Ecto neural progenitor cell (in vitro differentiated cells): ENCODE data around the gene GEMIN5.
"Not testable (repeated sequence)": the region's sequence is repeated elsewhere in the genome, so short reads cannot be mapped to it uniquely, and the experiment has no call there.

Source experiments
- DNase-seq: peaks from one replicate; pipeline ENCODE4 v3.0.0-alpha.2; 2018; ENCODE audit warnings: low spot score

Gene GEMIN5, protein sequence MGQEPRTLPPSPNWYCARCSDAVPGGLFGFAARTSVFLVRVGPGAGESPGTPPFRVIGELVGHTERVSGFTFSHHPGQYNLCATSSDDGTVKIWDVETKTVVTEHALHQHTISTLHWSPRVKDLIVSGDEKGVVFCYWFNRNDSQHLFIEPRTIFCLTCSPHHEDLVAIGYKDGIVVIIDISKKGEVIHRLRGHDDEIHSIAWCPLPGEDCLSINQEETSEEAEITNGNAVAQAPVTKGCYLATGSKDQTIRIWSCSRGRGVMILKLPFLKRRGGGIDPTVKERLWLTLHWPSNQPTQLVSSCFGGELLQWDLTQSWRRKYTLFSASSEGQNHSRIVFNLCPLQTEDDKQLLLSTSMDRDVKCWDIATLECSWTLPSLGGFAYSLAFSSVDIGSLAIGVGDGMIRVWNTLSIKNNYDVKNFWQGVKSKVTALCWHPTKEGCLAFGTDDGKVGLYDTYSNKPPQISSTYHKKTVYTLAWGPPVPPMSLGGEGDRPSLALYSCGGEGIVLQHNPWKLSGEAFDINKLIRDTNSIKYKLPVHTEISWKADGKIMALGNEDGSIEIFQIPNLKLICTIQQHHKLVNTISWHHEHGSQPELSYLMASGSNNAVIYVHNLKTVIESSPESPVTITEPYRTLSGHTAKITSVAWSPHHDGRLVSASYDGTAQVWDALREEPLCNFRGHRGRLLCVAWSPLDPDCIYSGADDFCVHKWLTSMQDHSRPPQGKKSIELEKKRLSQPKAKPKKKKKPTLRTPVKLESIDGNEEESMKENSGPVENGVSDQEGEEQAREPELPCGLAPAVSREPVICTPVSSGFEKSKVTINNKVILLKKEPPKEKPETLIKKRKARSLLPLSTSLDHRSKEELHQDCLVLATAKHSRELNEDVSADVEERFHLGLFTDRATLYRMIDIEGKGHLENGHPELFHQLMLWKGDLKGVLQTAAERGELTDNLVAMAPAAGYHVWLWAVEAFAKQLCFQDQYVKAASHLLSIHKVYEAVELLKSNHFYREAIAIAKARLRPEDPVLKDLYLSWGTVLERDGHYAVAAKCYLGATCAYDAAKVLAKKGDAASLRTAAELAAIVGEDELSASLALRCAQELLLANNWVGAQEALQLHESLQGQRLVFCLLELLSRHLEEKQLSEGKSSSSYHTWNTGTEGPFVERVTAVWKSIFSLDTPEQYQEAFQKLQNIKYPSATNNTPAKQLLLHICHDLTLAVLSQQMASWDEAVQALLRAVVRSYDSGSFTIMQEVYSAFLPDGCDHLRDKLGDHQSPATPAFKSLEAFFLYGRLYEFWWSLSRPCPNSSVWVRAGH (N-terminal part only)

DNA sequence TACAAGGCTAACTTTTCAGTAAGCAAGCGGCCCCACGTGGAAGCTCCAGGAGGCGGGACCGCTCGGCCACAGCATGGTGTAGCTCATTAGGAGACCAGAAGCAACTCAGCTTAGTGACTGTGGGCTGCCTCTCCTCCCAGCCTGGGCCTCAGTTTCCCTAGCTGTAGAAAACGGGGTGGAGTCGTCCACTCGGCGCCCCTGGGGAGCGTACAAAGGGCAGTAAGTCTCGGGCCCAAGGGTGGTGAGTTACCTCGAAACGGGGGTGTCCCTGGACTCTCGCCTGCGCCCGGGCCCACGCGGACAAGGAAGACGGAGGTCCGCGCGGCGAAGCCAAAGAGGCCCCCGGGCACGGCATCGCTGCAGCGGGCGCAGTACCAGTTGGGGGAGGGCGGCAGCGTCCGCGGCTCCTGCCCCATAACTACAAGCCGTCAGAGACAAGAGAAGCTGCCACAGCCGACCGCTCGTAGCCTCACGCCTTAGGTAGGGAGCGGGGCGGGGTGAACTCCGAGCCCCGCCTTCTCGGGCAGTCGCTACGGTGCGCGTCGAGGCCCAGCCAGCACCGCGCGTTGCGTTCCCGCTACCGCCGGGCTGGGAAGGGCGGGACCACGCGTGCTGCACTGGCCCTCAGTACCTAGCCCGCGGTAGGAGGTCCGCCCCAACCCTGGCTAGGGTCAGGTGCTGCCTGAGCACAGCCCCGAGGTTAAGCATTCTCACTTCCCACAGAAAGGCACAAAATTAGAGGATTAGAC, at the start of gene GEMIN5:
GEMIN5 (minus strand) TSS at position 494 of the 749 bp plus-strand sequence; CDS start at position 416, 78 bp downstream.
- peak; percentile 92 for DNase-seq

DNA sequence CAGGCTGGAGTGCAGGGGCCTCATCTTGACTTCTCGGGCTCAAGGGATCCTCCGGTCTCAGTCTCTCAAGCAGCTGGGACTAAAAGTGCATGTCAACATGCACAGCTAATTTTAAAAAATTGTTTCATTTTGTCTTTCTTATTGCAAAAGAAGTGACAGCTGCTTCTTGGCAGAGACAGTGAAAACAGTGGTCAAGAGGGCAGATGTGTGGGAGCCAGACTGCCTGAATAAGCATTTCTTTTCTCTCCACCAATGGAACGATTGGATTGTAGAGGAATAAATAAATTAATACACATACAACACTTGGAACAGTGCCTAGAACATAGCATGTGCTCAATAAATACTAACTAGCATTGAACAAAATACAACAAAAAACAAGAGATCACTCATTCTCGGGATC, 48.1 kb upstream of the GEMIN5 start:
- no peak for DNase-seq

DNA sequence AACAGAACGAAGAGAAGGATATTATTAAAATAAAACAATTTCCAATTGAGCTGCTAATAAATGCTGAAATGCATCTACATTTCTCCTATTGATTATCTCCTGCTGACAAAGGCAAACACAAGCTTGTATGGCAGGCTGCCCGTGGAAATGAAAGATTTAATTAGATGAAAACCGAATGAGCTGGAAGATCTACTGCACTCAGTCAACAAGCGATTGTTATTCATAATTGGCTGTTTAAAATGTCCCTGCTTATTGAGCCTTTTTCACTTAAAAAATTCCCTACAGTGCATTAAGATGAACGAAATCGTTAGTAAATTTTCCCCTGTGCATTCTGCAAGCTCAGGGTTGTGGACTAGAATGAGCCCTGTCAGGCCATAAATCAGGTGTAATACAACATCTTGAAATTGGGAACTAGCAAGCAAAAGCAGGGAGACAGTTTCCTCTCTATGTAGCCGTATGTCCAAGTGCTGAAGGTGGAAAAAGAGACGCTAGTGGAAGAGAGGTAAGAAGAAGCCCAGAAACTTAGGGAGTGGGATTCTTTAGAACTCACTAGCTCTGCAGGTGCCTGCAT, 47.0 kb upstream of the GEMIN5 start:
- DNase-seq, result no peak

DNA sequence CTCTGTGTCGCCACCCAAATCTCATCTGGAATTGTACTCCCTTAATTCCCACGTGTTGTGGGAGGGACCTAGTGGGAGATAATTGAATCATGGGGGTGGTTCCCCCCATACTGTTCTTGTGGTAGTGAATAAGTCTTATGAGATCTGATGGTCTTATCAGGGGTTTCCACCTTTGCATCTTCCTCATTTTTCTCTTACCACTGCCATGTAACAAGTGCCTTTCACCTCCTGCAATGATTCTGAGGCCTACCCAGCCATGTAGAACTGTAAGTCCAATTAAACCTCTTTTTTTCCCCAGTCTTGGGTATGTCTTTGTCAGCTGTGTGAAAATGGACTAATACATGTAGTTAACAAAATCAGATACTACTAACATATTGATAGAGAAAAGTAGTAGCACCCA, 40.3 kb upstream of the GEMIN5 start:
- DNase-seq, result not testable (repeated sequence)

DNA sequence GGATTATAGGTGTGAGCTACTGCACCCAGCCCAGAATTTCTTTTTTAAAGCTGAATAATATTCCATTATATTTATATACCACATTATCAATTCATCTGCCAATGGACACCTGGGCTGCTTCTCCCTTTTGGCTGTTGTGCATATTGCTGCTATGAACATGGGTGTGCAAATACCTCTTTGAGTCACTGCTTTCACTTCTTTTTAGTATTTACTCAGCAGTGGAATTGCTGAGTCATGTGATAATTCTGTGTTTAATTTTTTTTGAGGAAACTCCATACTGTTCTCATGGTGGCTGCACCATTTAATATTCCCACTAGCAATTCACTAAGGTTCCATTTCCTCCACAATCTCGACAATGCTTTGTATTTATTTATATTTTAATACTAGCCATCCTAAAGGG, 39.4 kb upstream of the GEMIN5 start:
- no peak for DNase-seq

DNA sequence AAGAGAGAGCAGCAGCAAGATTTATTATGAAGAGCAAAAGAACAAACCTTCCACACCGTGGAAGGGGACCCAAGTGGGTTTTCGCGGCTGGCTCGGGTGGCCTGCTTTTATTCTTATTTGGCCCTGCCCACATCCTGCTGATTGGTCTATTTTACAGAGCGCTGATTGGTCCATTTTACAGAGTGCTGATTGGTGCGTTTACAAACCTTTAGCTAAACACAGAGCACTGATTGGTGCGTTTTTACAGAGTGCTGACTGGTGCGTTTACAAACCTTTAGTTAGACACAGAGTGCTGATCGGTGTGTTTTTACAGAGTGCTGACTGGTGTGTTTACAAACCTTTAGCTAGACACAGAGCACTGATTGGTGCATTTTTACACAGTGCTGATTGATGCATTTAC, 38.1 kb upstream of the GEMIN5 start:
- DNase-seq, result not testable (repeated sequence)

DNA sequence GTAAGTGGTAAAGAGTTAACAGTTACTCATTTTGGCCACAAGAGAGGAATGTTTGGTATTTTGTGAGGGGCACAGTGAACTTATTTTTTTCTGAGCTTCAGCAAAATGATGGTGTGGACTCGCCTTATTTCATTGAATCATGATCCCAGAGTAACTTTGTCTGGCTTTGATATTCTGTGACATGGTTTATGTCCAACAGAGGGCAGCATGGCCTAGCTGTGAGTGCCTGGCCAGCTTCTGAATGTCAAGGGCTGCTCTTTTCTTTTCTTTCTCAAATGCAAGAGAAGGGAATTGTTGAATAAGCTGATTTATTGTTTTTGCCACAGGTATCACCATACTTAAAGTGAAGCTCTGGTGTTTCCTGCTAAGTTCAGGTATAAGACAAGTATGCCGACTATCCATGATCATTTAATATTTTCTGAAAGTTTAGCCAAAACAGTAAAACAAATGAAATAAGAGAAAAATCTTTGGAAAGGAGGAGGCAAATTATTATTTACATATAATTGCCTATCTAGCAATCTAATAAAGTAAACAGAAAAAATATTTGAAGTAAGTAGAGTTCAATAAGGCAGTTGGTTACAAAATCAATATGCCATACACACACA, 34.6 kb upstream of the GEMIN5 start:
- peak; percentile 47 for DNase-seq

DNA sequence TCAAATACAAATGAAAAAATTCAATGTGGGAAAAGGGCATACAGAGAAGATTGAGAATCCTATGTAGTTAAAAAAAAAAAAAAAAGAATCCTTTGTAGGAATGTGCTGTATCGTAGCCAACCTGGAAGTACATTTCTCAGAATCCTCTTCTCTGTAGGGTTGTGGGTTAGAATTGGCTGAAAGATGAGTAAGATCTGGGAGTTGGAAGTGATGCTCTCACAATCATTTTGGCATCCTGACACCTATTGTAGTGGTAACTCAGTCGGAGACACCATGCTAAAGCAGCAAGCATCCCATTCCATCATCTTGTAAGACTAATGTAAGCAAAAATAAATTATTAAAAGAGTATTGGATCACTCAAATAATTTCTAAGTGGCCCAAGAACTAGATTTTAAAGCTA, 33.5 kb upstream of the GEMIN5 start:
- DNase-seq, result no peak

DNA sequence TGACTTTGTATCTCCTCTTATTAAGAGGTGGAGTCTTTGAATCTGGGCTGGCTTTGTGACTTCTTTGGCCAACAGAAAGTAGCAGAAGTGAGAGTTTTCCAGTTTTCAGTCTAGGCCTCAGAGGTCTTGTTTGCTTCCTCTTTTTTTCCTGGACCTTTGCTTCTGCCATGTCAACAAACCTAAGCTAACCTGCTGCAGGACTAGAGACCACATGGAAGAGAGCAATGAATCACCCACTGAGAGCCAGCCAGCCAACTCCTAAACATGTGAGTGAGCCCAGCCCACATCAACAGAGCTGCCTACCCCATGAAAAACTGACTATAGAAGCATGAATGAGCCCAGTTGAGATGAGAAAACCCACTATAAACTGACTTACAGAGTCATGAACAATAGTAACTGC, 32.7 kb upstream of the GEMIN5 start:
- DNase-seq, result no peak

DNA sequence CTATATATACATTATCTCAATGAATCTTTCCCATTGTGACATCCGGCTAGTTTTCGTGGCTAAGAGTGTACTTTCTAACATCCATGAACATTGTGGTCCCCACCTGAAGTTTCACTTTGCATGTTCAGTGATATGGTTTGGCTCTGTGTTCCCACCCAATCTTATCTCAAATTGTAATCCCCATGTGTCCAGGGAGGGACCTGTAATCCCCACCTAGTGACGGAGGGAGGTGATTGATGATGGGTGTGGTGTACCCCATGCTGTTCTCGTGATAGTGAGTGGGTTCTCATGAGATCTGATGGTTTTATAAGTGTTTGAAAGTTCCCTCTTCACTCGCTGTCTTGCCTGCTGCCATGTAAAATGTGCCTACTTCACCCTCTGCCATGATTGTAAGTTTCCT, 30.9 kb upstream of the GEMIN5 start:
- DNase-seq, result no peak

DNA sequence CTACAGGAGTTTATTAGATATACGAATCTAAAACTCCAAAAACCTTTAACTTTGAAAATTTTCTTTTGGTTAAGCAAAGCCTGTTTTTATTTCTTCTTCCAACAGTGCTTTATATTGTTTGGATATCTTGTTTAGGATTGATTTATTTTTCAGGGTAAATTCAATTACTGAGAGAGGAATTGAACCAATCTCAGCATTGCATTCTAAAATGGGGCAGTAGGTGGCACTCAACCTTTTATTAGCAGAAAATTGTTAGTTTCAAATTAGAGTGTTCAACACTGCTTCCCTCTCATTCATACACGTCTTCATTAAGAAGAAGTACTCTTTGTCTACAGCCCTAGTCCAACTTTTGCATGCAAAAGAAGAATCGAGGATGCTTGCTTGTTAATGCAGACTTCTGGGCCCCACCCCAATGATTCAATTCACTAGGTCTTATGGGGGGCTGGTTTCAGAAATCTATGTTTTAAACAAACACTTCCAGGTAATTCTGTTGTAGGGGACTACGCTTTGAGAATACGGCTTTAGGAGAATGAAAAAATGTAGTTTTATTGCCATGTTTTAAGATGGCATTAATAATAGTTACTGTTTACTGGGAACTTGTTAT, 29.5 kb upstream of the GEMIN5 start:
- no peak for DNase-seq

DNA sequence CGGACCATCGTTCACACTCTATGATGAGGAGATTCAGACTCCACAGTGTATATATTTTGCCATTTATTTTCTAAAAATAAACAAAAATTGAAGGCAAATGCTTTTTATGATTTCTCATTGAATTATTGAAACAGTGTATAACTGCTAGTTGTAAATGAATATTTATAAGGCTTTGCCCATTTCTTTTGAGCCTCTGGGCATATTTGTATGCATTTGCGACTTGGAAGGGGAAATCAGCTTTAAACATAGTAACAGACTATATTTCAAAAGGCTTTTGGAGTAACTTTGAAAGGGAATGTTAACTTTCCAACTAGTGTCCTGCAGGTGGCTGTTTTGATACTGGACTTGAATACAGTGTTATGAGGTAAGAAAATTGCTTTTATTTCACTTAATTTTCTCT, 28.9 kb upstream of the GEMIN5 start:
- DNase-seq, result no peak

DNA sequence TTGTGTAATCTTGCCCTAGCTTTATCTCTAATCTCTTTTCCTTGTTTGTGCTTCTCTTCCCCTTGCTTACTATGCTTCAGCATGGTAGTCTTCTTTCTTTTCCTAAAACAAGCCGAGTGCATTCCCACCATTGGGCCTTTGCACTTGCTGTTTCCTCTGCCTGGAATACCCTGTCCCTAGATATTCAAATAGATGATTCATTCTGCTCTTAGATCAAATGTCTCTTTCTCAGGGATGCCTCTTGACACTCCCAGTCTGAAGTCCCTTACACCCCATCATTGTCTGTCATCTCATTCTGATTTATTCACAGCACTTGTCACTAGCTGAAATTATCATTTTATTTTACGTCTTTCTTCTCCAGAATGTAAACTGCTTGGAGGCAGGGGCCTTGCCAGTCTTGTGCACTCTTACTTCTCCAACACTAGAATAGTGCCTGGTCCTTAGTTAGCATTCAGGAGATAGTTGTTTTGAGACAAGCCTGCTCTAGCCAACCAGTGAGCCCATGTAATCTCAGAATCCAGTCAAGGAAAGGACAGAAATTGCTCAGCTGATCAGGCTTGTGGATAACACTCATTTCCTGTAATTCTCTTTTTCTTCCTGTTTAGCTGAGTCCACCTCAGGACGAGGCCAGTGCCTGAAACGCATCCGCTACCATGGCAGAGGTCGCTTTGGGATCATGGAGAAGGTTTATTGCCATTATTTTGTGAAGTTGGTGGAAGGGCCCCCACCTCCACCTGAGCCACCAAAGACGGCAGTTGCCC, 28.2 kb upstream of the GEMIN5 start:
- DNase-seq, result no peak

DNA sequence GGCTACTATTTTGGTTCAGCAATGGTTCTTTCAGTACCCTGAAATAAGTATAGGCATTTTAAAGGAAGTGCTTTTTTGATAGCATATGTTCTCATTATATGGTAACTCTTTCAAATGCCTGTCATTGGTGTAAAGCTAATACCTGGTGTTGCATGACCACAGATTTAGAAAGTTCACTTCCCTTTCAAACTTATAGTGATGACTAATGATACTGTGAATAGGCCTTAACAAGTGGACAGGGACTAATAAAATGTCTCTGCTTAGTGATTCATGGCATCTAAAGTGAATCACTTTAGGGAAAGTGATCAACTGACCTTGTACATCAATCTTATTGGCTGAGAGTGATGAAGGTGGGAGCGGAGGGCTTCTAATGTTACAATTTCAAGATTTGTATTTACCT, 24.5 kb upstream of the GEMIN5 start:
- DNase-seq, result no peak

DNA sequence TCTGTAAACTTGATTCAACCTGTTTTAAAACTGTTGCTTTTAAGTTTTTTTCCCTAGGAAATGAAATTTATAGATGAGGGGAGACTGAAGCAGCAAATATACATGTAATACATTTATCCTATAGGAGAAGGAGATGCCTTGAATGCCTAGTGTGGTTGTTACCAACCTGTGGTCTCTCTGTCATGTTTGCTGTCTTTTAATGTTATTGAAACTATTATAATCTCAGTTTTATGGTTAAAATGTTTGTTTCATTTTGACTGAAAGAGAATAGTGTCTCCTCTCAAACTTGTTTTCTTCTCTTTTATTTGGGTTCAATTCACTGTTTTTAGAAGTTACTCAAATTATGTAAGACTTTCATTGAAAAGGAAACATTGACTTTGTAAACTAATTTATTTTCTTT, 18.7 kb upstream of the GEMIN5 start:
- no peak for DNase-seq

DNA sequence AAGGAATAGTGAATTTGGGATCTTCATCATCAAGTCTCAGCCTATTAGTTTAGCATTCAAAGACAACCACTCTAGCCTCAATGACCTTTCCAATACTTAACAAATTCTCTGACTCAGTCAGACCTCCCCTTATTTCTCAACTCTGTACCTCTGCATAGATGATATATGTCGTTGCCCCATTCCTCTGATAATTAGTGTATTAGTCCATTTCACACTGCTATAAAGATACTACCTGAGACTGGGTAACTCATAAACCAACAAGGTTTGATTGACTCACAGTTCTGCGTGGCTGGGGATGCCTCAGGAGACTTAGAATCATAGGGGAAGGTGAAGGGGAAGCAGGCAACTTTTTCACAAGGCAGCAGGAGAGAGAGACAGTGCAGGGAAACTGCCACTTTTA, 11.8 kb upstream of the GEMIN5 start:
- DNase-seq, result no peak

DNA sequence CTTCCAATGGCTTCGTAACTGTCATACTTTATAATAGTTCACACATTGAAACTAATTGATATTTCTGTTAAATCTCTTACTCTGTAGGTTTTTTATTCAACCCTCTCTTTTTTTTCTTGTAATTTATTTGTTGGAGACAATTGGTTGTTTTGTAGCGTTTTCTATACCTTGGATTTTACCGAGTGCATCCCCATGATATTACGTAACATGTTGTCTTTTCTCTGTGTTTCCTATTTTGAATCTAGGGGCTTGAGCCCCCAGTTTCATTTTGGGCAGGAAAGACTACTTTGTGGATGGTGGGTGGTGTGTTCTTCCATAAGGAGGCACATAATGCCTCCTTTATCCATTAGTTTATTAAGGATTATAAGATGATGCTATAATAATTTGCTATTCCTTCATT, 10.3 kb upstream of the GEMIN5 start:
- DNase-seq, result no peak

DNA sequence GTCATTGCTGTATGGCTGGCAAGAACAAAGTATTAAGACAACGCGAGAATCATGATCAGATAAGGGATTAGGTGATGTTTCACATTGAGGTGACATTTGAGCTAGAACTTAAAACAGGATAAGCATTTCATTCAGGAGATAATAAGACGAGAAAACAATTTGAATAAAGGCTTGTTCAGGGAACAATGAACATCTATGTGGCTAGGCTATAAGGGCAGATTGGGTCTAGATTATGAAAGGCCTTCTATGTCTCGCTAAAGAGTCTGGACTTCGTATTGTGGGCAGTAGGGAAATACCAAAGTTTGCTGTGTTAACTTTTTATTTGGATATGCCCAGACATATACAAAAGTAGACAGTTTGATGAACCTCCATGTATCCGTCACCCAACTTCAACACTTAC, 9.8 kb upstream of the GEMIN5 start:
- DNase-seq, result no peak

DNA sequence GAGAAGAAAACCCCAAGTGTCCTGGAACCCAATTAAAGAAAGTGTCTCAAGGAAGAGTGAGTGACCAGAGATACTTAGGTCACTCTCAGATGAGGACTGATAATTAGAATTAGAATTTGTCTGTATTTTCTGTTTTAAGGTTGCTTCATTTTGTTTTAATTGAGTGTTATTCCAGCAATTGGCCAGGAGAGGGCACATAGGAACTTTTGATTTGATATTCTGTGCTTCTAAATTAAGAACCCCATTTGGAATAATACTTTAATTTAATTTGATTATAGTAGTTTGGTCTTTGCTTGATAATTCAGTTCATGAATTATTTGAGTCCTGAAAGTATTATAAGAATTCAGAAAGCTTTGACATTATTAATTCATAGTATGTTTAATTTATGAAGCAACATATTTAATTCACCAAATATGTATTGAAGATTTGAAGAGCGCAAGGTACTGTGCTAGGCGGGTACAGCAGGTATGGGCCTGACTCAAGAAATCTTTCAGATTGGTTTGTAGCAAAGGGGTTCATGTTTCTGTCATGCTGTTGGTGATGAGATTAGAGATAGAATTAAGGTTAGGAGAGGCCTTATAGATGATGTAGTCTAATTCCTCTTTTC, 7.8 kb upstream of the GEMIN5 start:
- DNase-seq, result no peak
